ENCODE results near the gene PTPRA.

DNA sequence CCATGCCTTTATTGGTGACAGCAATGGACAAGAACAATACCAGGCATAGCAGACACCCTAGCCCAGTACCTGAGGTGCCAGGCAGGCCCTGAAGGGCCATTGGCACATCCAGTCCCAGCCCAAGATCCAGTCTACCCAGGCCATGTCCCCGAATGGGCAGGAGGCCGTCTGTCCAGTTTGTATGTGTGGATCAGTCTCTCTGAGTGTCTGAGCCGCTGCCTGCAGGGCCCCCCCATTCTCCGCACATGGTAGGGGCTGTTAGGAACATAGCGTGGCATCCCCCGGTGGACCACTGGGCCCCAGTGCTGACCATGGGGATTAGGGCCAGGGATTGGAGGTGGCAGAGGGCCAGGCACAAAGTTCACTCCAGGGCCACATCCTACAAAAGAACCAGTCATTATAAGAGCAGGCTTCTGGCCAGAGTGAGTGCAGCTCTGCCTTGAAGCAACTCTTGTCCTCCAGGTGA, 37.9 kb upstream of the PTPRA start:
- TF ChIP-seq, protein P1, sequence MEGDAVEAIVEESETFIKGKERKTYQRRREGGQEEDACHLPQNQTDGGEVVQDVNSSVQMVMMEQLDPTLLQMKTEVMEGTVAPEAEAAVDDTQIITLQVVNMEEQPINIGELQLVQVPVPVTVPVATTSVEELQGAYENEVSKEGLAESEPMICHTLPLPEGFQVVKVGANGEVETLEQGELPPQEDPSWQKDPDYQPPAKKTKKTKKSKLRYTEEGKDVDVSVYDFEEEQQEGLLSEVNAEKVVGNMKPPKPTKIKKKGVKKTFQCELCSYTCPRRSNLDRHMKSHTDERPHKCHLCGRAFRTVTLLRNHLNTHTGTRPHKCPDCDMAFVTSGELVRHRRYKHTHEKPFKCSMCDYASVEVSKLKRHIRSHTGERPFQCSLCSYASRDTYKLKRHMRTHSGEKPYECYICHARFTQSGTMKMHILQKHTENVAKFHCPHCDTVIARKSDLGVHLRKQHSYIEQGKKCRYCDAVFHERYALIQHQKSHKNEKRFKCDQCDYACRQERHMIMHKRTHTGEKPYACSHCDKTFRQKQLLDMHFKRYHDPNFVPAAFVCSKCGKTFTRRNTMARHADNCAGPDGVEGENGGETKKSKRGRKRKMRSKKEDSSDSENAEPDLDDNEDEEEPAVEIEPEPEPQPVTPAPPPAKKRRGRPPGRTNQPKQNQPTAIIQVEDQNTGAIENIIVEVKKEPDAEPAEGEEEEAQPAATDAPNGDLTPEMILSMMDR (IDR thresholded peaks at IDR 0.05): no peak
- no peak for TF ChIP-seq POLR2A (IDR thresholded peaks at IDR 0.05)

Measured in uterus (tissue), 2 donors.